D721Med (cell line): Measurements from ENCODE around the gene PREX1.

Experiments used
- DNase-seq: peaks from one replicate; pipeline ENCODE4 v3.0.0; 2011; ENCODE audit warnings: low spot score; ENCODE audit not compliant: insufficient read length
- FAIRE-seq: peaks from 2 replicates; lab custom pipeline; 2011; peaks lifted over from hg19 to GRCh38; lab: Jason Lieb, UNC
- TF ChIP-seq, protein P1 (sequence below): IDR thresholded peaks from 2 replicates; pipeline ENCODE4 v1.5.1; 2012; ENCODE audit warnings: mild to moderate bottlenecking, control low read depth; ENCODE audit not compliant: insufficient read depth; ENCODE audit errors: missing control alignments

The PREX1 gene

DNA sequence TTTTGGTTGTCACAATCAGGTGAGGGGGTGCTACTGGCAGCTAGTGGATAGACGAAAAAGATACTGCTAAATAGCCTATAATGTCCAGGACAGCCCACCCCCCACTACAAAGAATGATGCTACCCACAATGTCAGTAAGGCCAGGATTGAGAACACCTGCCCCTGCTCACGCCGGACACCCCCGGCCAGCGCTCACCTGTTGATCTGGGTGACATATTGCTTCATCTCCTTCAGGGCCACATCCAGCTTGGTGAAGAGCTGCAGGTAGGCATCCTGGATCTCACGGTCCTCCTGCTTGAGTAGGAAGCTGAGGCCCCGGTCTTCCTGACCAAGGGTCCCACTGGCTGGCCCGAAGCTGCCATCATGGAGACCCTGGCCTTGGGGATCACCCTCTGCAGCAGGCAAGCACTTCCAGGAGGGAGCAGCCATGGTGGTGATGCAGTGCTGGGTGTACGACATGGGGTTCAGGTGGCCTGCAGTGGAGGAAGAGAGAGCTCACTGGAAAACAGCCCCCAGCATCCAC is 178.6 kb downstream of the PREX1 start:
- TF ChIP-seq, protein P1, sequence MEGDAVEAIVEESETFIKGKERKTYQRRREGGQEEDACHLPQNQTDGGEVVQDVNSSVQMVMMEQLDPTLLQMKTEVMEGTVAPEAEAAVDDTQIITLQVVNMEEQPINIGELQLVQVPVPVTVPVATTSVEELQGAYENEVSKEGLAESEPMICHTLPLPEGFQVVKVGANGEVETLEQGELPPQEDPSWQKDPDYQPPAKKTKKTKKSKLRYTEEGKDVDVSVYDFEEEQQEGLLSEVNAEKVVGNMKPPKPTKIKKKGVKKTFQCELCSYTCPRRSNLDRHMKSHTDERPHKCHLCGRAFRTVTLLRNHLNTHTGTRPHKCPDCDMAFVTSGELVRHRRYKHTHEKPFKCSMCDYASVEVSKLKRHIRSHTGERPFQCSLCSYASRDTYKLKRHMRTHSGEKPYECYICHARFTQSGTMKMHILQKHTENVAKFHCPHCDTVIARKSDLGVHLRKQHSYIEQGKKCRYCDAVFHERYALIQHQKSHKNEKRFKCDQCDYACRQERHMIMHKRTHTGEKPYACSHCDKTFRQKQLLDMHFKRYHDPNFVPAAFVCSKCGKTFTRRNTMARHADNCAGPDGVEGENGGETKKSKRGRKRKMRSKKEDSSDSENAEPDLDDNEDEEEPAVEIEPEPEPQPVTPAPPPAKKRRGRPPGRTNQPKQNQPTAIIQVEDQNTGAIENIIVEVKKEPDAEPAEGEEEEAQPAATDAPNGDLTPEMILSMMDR, result no peak
- no peak for FAIRE-seq

DNA sequence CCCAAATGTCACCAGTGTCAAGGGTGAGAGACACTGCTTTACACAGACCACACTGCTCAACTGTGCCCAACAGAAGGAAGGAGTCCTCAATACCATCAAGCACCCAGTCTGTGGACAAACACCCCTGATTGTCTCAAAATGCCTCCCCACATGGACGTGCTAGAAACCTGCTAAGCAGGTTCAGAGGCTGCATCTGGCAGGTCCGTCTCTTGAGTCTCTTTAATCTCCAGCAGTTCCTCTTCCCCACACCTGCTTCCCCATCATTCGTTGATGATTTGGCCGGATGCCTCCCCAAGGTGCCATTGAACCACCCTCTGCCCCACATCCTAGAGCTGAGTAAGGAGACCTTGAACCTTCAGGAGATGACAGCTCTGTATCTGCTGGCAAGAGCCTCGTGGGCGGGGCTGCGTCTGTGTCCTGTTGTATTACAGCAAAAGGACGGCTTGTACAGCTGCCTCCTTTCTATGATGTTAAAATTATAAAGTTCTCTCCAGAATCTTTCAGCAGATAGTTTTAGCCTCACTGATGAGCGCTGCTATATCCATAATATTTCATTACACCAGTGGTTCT is 179.2 kb downstream of the PREX1 start:
- FAIRE-seq (no peak), DNase-seq (no peak)
- TF ChIP-seq, protein P1, result no peak

More for the DNA sequence above, 178.6 kb downstream of the PREX1 start:
- DNase-seq, result no peak

DNA sequence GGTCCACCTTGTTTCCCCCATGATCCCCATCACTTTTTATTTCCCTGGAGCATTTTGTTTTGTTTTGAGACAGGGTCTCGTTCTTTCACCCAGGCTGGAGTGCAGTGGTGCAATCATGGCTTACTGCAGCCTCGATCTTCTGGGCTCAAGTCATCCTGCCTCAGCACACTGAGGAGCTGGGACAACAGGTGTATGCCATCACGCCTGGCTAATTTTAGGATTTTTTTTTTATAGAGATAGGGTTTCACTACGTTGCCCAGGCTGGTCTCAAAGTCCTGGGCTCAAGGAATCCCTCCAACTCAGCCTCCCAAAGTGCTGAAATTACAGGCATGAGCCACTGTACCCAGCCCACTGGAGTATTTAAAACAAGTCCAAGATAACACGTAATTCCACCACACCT is 179.9 kb downstream of the PREX1 start:
- TF ChIP-seq, protein P1, result no peak
- DNase-seq (no peak), FAIRE-seq (no peak)

DNA sequence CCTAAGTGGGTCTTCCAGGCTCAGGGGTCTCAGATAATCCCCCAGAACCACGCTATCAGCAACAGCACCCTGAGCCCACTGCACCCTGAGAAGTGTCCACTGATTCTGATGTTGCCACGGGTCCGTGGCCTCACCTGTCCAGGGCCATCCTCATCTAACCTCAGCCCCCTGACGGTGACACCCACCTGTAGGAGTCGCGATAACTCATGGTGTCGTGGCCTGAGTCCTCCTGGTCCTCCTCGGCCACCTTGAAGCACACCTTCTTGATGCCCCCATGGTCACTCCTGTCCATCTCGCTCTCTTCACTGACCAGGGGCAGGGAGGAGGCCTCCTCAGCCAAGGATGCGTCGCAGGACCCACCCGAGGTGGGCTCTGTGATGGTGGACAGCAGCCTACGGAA is 182.1 kb downstream of the PREX1 start:
- TF ChIP-seq, protein P1, result no peak
- DNase-seq (no peak), FAIRE-seq (no peak)

DNA sequence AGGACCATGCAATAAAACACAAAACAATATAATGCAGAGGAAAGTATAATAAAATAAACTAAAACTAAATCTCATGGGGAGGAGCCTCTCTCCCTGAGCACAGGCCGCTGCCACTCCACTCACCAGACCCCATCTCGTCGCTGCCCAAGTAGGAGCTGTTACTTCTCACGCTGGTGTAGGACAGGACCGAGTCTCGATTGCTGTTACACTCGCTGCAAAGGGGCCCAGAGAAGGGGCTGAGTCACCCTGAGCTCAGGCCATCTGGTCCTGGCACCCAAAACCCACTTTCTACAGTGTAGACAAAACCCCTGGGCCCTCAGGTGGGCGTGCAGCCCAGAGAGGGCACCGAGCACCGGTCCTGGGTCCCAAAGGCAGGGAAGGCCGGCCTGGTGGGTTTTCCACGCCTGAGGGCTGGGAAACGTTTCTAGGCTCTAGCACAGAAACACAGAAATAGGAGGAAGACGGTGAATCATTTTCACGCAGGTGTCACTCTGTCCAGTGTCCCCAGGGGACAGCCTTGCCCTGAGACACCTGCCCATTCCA is 183.4 kb downstream of the PREX1 start:
- TF ChIP-seq, protein P1, result no peak
- DNase-seq (no peak), FAIRE-seq (no peak)

DNA sequence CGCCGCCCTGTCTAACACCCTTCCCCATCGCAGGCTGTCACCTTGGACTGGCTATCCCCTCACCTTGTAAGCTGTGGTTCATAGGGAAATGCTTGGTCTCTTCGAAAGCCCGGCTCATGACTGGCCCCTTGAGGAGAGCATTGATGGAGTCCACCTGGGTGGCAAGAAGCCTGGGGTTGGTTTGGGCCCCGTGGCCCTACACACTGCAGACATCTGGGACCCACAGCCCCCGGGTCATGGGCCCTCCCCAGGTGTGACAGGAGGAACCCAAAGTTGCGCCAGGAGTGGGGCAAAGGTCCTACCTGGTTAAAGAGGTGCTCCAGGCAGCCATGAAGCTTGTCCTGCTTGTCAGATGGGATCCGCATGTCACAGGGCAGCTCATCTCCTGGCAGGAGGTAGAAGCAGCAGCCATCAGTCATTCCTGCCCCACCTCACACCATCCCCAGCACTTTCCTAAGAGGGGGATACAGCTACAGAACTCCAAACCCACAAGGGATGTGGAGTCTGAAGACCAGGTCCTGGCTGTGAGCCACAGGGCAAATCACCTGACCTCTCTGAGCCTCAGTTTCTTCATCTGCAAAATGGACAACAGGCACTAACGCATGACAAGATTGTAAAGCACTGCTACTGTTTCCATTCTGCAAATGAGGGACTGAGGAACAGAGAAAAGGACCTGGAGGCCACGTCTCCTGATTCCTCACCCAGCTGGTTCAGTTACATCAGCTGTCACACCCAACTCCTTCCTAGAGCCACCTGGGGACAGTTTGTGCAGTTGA is 185.5 kb downstream of the PREX1 start:
- TF ChIP-seq, protein P1, result no peak
- DNase-seq (no peak), FAIRE-seq (no peak)

DNA sequence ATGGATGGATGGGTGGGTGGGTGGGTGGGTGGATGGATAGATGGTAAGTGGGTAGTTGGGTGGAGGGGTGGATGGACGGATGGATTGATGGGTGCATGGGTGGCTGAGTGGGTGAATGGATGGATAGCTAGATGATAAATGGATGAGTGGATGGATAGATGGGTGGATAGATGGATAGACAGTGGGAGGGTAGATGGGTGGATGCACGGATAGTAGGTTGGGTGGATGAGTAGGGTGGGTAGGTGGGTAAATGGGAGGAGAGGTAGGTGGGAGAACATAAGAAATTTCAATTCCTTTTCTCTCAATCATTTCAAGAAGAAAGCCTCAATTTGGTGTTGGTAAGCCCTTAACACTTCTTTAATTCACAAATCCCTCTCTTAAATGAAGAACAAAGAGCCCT is 186.9 kb downstream of the PREX1 start:
- TF ChIP-seq, protein P1, result no peak
- FAIRE-seq (no peak), DNase-seq (no peak)
